Vagina (tissue), 2 donors: ENCODE data around the gene AP3D1. TPM values are rescaled to one million over a fixed set of nuclear protein-coding genes. Genes with fewer than 3 reads are reported as not detected.

Experiments
- DNase-seq, 2 donors: peaks; one replicate each; pipeline ENCODE4 v3.0.0-alpha.2; 2017; ENCODE audit errors: extremely low spot score in 2 of 2
- H3K27ac ChIP-seq: fragments of 200-600 bp; sonication (generic); one replicate; pipeline ENCODE4 v1.5.1; 2019
- H3K27me3 ChIP-seq: fragments of 200-600 bp; sonication (generic); one replicate; pipeline ENCODE4 v1.5.1; 2019
- H3K36me3 ChIP-seq, 2 donors: fragments of 200-600 bp; sonication (generic); one replicate each; pipeline ENCODE4 v1.5.1; 2017 to 2019
- H3K4me1 ChIP-seq: fragments of 200-600 bp; sonication (generic); one replicate; pipeline ENCODE4 v1.5.1; 2019
- H3K4me3 ChIP-seq, 2 donors: fragments of 200-600 bp; sonication (generic); 1 replicate in 1 of 2; 2 replicates in 1 of 2; pipeline ENCODE4 v1.5.1; 2016 to 2019
- H3K9me3 ChIP-seq: fragments of 200-600 bp; sonication (generic); one replicate; pipeline ENCODE4 v1.5.1; 2019
- CTCF ChIP-seq, 3 experiments: fragments of 450-650 bp in 2 of 3; fragments of 200-600 bp in 1 of 3; sonication (generic) in 1 of 3; IDR thresholded peaks; one replicate each; pipeline ENCODE4 v1.5.1; 2017 to 2019; ENCODE audit warnings: antibody characterized with exemption in 3 of 3, mild to moderate bottlenecking in 2 of 3, moderate library complexity in 2 of 3
- POLR2A ChIP-seq, 2 donors: fragments of 450-650 bp; IDR thresholded peaks; one replicate each; pipeline ENCODE4 v1.6.1; 2017; ENCODE audit warnings: antibody characterized with exemption in 2 of 2, mild to moderate bottlenecking in 2 of 2, moderate library complexity in 2 of 2
- POLR2AphosphoS5 ChIP-seq, 2 donors: sonication (generic); formaldehyde crosslinking; IDR thresholded peaks; one replicate each; pipeline ENCODE4 v1.9.0; 2017; ENCODE audit warnings: antibody characterized with exemption in 2 of 2, mild to moderate bottlenecking in 2 of 2, low read depth in 1 of 2; ENCODE audit not compliant: insufficient read depth in 1 of 2
- intact Hi-C: fragments of 100-400 bp; cut with DNase I; formaldehyde crosslinking; loops from one replicate; pipeline ENCODE4 v1.15.1; 2023
- total RNA-seq: library from RNA; depleted of rRNA; stranded (reverse); fragments of >200 nt; gene quantifications from one replicate; pipeline ENCODE4 v1.2.3, GENCODE V29; 2016

AP3D1 gene
- total RNA-seq, 1 donor from 2014 or later: 62.9 TPM

GRCh38 chr19:2175742-2176141, 24.4 kb upstream of the AP3D1 start:
- TF ChIP-seq POLR2A (IDR thresholded peaks at IDR 0.05): no peak
- no peak for TF ChIP-seq CTCF (IDR thresholded peaks at IDR 0.05)
- no peak for TF ChIP-seq POLR2AphosphoS5 (IDR thresholded peaks at IDR 0.05; ENCODE audit: insufficient read depth in 1 of 2, low read depth in 1 of 2)
- Histone ChIP-seq H3K36me3 (no peaks in the 10 kb centered on the region), H3K27me3 (no peaks in the 10 kb centered on the region), H3K9me3 (no peaks in the 10 kb centered on the region), H3K4me1 (peaks cover 27% of the 10 kb centered on the region), H3K4me3 (no peak overlapping the region), H3K27ac (no peak overlapping the region)
- DNase-seq: no peak
- intact Hi-C loops: no loop called here

GRCh38 chr19:2173767-2174577, 22.6 kb upstream of the AP3D1 start:
- intact Hi-C loops: no loop called here
- no peak for DNase-seq
- H3K27ac ChIP-seq: no peak overlapping the region
- H3K4me3 ChIP-seq: no peak overlapping the region
- TF ChIP-seq POLR2A (IDR thresholded peaks at IDR 0.05): no peak
- TF ChIP-seq CTCF (IDR thresholded peaks at IDR 0.05): no peak
- TF ChIP-seq POLR2AphosphoS5 (IDR thresholded peaks at IDR 0.05; ENCODE audit: insufficient read depth in 1 of 2, low read depth in 1 of 2): no peak
- peaks cover 38% of the 10 kb centered on the region for H3K4me1 ChIP-seq
- H3K36me3 ChIP-seq: no peaks in the 10 kb centered on the region
- no peaks in the 10 kb centered on the region for H3K27me3 ChIP-seq
- H3K9me3 ChIP-seq: no peaks in the 10 kb centered on the region

- H3K36me3 ChIP-seq: no peaks in the 10 kb centered on the region
- intact Hi-C loops: no loop called here
- no peaks in the 10 kb centered on the region for H3K27me3 ChIP-seq
- no peak for TF ChIP-seq POLR2AphosphoS5 (IDR thresholded peaks at IDR 0.05; ENCODE audit: insufficient read depth in 1 of 2, low read depth in 1 of 2)
- TF ChIP-seq CTCF (IDR thresholded peaks at IDR 0.05): no peak
- TF ChIP-seq POLR2A (IDR thresholded peaks at IDR 0.05): no peak
- H3K27ac ChIP-seq: no peak overlapping the region
- H3K9me3 ChIP-seq: no peaks in the 10 kb centered on the region
- no peak overlapping the region for H3K4me3 ChIP-seq
- no peak for DNase-seq
- peaks cover 43% of the 10 kb centered on the region for H3K4me1 ChIP-seq
Measured at GRCh38 chr19:2173388-2173766, 22.0 kb upstream of the AP3D1 start.

- TF ChIP-seq POLR2AphosphoS5 (IDR thresholded peaks at IDR 0.05; ENCODE audit: insufficient read depth in 1 of 2, low read depth in 1 of 2): no peak
- TF ChIP-seq CTCF (IDR thresholded peaks at IDR 0.05): no peak
- TF ChIP-seq POLR2A (IDR thresholded peaks at IDR 0.05): no peak
- no peaks in the 10 kb centered on the region for H3K9me3 ChIP-seq
- intact Hi-C loops: no loop called here
- DNase-seq: no peak
- H3K4me3 ChIP-seq: no peak overlapping the region
- no peaks in the 10 kb centered on the region for H3K27me3 ChIP-seq
- peaks cover 52% of the 10 kb centered on the region for H3K4me1 ChIP-seq
- H3K27ac ChIP-seq: no peak overlapping the region
- H3K36me3 ChIP-seq: no peaks in the 10 kb centered on the region
Measured at GRCh38 chr19:2171349-2172145, 20.2 kb upstream of the AP3D1 start.

- H3K4me1 ChIP-seq: peaks cover 53% of the 10 kb centered on the region
- intact Hi-C loops: no loop called here
- no peak for TF ChIP-seq CTCF (IDR thresholded peaks at IDR 0.05)
- no peak for TF ChIP-seq POLR2AphosphoS5 (IDR thresholded peaks at IDR 0.05; ENCODE audit: insufficient read depth in 1 of 2, low read depth in 1 of 2)
- no peak for TF ChIP-seq POLR2A (IDR thresholded peaks at IDR 0.05)
Measured at GRCh38 chr19:2170987-2171348, 19.6 kb upstream of the AP3D1 start.

More at GRCh38 chr19:2170987-2171348, 19.6 kb upstream of the AP3D1 start:
- Histone ChIP-seq H3K27me3 (no peaks in the 10 kb centered on the region), H3K4me3 (no peak overlapping the region), H3K36me3 (no peaks in the 10 kb centered on the region), H3K27ac (no peak overlapping the region), H3K9me3 (no peaks in the 10 kb centered on the region)
- no peak for DNase-seq
